ENCODE data around the gene RRAS2. TPM values are rescaled to one million over a fixed set of nuclear protein-coding genes. Genes with fewer than 3 reads are reported as not detected.

The RRAS2 gene
- total RNA-seq, 1 donor from 2014 or later, result 102 TPM

DNA sequence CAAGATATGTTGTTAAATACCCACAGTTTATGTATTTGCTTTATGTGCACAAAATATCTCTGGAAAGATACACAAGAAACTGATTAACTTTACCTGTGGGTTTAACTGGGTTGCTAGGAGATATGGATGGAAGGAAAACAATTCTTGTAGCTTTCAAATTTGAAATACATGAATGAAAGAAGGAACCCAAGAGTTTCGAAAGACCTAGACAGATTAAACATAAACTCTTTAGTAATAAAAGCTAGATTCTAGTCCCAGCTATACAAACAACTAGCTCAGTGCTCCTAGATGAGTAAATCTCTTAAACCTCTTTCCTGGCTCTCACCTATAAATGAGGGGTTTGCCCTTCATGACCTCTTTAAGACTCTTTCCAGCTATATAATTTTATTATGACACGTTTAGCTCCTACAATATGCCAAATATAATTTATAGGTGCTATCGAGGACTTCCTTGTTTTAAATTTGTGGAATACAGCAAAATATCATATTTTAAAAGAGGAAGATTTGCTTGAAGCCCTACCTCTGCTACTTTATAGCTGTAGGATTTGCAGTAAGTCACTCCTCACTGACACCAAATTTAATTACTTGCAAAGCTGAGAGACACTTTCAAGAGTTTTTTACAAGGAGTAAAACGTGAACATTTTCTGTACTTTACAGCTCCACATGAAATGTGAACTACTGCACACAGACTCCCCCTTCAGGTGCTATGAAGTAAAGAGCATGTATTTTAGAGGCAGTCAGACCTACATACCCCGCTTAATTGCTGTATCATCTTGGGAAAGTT lies 50.7 kb downstream of the RRAS2 start:
- no peak for DNase-seq (ENCODE audit: low read depth)
- no peak overlapping the region for H3K4me3 ChIP-seq (ENCODE audit: low read depth, low read length)
- TF ChIP-seq, protein P1, sequence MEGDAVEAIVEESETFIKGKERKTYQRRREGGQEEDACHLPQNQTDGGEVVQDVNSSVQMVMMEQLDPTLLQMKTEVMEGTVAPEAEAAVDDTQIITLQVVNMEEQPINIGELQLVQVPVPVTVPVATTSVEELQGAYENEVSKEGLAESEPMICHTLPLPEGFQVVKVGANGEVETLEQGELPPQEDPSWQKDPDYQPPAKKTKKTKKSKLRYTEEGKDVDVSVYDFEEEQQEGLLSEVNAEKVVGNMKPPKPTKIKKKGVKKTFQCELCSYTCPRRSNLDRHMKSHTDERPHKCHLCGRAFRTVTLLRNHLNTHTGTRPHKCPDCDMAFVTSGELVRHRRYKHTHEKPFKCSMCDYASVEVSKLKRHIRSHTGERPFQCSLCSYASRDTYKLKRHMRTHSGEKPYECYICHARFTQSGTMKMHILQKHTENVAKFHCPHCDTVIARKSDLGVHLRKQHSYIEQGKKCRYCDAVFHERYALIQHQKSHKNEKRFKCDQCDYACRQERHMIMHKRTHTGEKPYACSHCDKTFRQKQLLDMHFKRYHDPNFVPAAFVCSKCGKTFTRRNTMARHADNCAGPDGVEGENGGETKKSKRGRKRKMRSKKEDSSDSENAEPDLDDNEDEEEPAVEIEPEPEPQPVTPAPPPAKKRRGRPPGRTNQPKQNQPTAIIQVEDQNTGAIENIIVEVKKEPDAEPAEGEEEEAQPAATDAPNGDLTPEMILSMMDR (IDR thresholded peaks at IDR 0.05; ENCODE audit: insufficient read depth, low read length, poor library complexity, severe bottlenecking), result peak; percentile 71
- H3K36me3 ChIP-seq (ENCODE audit: control insufficient read depth, insufficient read depth, low read length), result no peaks in the 10 kb centered on the region
- H3K27me3 ChIP-seq (ENCODE audit: control insufficient read depth, insufficient read depth, low read length), result no peaks in the 10 kb centered on the region

DNA sequence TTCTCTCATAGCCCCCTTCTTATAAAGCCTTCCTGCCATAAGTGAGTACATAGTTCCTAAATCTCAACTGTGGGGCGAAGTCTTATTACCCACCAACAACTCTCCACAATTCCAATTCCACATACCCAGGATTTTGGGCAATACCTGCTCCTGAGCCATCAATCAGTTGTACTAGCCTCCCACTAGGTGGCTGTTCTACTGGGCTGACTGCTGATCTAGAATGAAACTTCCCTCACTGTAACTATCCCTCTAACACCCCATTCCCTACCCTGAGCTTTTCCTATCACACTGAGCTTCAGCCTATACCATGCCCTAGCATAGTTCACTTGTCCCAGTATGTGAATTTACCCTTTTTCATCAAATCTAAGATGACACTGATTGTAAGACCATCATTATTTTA lies 52.5 kb downstream of the RRAS2 start:
- Histone ChIP-seq H3K36me3 (ENCODE audit: control insufficient read depth, insufficient read depth, low read length) (no peaks in the 10 kb centered on the region), H3K4me3 (ENCODE audit: low read depth, low read length) (no peak overlapping the region), H3K27me3 (ENCODE audit: control insufficient read depth, insufficient read depth, low read length) (no peaks in the 10 kb centered on the region)
- DNase-seq (ENCODE audit: low read depth), result no peak
- TF ChIP-seq, protein P1 (IDR thresholded peaks at IDR 0.05; ENCODE audit: insufficient read depth, low read length, poor library complexity, severe bottlenecking), result peak; percentile 15

DNA sequence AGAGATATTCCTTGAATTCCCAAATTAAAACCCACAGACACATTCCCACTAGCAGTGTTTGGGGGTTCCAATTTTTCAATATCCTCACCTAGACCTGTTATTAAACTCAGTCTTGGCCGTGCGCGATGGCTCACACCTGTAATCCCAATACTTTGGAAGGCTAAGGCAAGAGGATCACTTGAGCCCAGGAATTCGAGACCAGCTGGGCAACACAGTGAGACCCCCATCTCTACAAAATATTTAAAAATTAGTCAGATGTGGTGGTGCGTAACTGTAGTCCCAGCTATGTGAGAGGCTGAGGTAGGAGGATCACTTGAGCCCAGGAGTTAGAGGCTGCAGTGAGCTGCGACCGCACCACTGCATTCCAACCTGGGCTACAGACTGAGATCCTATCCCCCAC lies 53.3 kb downstream of the RRAS2 start:
- no peaks in the 10 kb centered on the region for H3K27me3 ChIP-seq (ENCODE audit: control insufficient read depth, insufficient read depth, low read length)
- no peak for DNase-seq (ENCODE audit: low read depth)
- TF ChIP-seq, protein P1 (IDR thresholded peaks at IDR 0.05; ENCODE audit: insufficient read depth, low read length, poor library complexity, severe bottlenecking), result no peak
- H3K4me3 ChIP-seq (ENCODE audit: low read depth, low read length), result no peak overlapping the region
- H3K36me3 ChIP-seq (ENCODE audit: control insufficient read depth, insufficient read depth, low read length), result no peaks in the 10 kb centered on the region

DNA sequence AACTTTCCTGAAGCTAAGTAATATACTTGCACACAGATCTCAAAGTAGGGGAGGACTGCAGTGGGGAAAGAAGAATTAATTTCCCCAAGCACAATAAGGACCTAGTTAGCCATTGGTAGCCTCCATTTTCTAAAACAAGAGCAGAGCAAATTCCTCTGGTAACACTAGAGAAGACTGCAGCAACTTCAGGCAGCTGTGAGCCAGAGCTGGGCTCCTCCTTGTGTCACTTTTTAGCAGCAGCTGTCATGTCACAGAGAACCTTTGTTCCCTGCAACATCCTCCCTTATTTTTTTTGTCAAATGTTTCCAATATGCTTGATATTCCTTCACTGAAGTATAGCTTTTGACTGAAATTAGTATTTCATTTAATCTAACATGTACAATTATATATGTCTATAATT lies 54.4 kb downstream of the RRAS2 start:
- no peaks in the 10 kb centered on the region for H3K27me3 ChIP-seq (ENCODE audit: control insufficient read depth, insufficient read depth, low read length)
- no peaks in the 10 kb centered on the region for H3K36me3 ChIP-seq (ENCODE audit: control insufficient read depth, insufficient read depth, low read length)
- TF ChIP-seq, protein P1 (IDR thresholded peaks at IDR 0.05; ENCODE audit: insufficient read depth, low read length, poor library complexity, severe bottlenecking), result no peak
- no peak overlapping the region for H3K4me3 ChIP-seq (ENCODE audit: low read depth, low read length)
- no peak for DNase-seq (ENCODE audit: low read depth)

DNA sequence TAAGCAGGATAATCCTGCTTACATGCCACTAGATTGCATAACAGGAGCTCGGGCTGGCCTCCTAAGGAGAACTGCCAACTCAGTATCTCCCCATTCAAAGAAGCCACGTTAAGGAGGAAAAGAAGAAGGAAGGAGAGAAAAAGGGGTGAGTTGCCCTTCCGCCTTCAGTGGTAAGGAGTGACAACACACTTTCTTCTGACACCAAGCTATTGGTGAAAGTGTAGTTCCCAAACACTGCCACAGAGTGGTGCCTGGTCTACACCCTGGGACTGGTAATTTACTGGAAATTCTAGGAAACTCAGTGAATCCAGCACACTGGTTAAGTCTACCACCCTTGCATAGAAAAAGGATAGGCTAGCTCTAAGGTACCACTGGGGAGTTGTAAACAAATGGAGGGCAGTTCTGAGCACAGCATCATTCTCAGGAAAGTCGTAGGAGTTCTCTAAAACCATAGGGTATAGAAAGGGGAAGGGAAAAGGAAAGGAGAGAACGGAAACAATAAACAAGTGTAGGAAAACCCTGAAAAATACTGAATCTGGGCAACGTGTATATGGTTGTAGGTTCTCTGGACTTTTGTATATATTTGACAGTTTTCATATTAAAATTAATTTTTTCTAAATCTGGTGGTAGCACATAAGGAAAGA lies 58.2 kb downstream of the RRAS2 start:
- Histone ChIP-seq H3K4me3 (ENCODE audit: low read depth, low read length) (no peak overlapping the region), H3K27me3 (ENCODE audit: control insufficient read depth, insufficient read depth, low read length) (no peaks in the 10 kb centered on the region), H3K36me3 (ENCODE audit: control insufficient read depth, insufficient read depth, low read length) (no peaks in the 10 kb centered on the region)
- TF ChIP-seq, protein P1 (IDR thresholded peaks at IDR 0.05; ENCODE audit: insufficient read depth, low read length, poor library complexity, severe bottlenecking), result peak; percentile 83
- DNase-seq (ENCODE audit: low read depth), result no peak

Data from kidney epithelial cell (primary cell).